IPS-18a (cell line): Measurements from ENCODE around the gene PCCA.
"Not testable (repeated sequence)": the region's sequence is repeated elsewhere in the genome, so short reads cannot be mapped to it uniquely, and the experiment has no call there.

Experiments
- H3K27ac ChIP-seq: one replicate; pipeline ENCODE4 v1.5.1; 2013; ENCODE audit warnings: low read length
- H3K27me3 ChIP-seq: one replicate; pipeline ENCODE4 v1.6.1; 2013; ENCODE audit warnings: mild to moderate bottlenecking, low read length; ENCODE audit not compliant: control insufficient read depth, insufficient read depth
- H3K36me3 ChIP-seq: one replicate; pipeline ENCODE4 v1.6.1; 2013; ENCODE audit warnings: low read depth, low read length; ENCODE audit not compliant: control insufficient read depth
- H3K4me1 ChIP-seq: one replicate; pipeline ENCODE4 v1.6.1; 2013; ENCODE audit warnings: low read depth, low read length; ENCODE audit not compliant: control insufficient read depth
- H3K4me3 ChIP-seq: one replicate; pipeline ENCODE4 v1.5.1; 2013; ENCODE audit warnings: low read length
- H3K9ac ChIP-seq: one replicate; pipeline ENCODE4 v1.6.1; 2013; ENCODE audit warnings: mild to moderate bottlenecking, low read length, moderate library complexity
- H3K9me3 ChIP-seq: one replicate; pipeline ENCODE4 v1.6.1; 2013; ENCODE audit warnings: low read depth, low read length; ENCODE audit not compliant: control insufficient read depth

Gene PCCA

DNA sequence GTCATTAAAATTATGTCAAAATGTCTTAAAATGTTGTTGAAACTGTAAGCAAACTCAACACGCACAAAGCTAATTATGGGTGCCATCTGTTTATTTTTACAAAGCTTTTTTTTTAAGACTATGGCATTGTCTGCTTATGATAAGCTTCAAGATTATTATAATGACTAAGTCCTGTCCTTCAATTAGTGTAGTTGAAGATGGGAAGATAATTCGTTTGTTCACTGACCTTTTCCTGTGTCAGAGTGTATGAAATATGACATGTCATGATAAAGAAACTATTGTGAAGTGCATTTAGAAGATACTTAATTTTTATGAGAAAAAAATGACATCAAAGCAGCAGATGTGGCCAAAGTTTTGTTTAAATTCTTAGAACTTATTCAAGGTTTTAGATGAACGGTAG lies 211.3 kb downstream of the PCCA start:
- Histone ChIP-seq H3K27me3 (no peaks in the 10 kb centered on the region), H3K4me3 (no peak overlapping the region), H3K36me3 (no peaks in the 10 kb centered on the region), H3K9me3 (no peaks in the 10 kb centered on the region), H3K4me1 (peaks cover 10% of the 10 kb centered on the region), H3K9ac (no peak overlapping the region), H3K27ac (no peak overlapping the region)

DNA sequence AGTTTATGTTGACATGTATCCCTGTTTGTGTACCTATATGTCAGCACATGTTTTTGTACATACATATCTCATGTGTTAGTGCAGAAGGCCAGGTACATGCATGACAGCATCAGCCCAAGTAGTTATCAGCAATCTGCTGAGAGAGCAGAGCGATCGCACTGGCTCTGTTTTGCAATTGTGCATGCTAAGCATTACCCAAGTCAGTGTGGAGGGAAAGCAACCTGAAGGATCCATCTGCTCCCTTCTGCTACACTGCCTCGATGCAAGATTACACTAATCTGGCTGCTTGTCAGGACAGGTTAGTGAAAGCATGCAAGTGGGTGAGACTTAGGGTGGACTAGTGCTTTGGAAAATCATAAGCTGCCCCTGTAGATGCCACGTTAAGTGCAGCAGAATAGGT lies 211.8 kb downstream of the PCCA start:
- Histone ChIP-seq H3K9ac (no peak overlapping the region), H3K27ac (no peak overlapping the region), H3K27me3 (no peaks in the 10 kb centered on the region), H3K4me3 (no peak overlapping the region), H3K9me3 (no peaks in the 10 kb centered on the region), H3K36me3 (no peaks in the 10 kb centered on the region), H3K4me1 (peaks cover 14% of the 10 kb centered on the region)

GRCh38 chr13:100301418-100301817 lies 212.5 kb downstream of the PCCA start:
- no peak overlapping the region for H3K9ac ChIP-seq

GRCh38 chr13:100302391-100302790 lies 213.5 kb downstream of the PCCA start:
- Histone ChIP-seq H3K36me3 (no peaks in the 10 kb centered on the region), H3K4me1 (peaks cover 24% of the 10 kb centered on the region)

More at GRCh38 chr13:100301418-100301817, 212.5 kb downstream of the PCCA start:
- Histone ChIP-seq H3K9me3 (no peaks in the 10 kb centered on the region), H3K27ac (no peak overlapping the region), H3K4me1 (peaks cover 21% of the 10 kb centered on the region), H3K36me3 (no peaks in the 10 kb centered on the region), H3K27me3 (no peaks in the 10 kb centered on the region), H3K4me3 (no peak overlapping the region)

GRCh38 chr13:100304229-100304628 lies 215.3 kb downstream of the PCCA start:
- Histone ChIP-seq H3K27me3 (no peaks in the 10 kb centered on the region), H3K27ac (no peak overlapping the region), H3K36me3 (no peaks in the 10 kb centered on the region), H3K4me1 (peaks cover 16% of the 10 kb centered on the region), H3K9ac (no peak overlapping the region), H3K4me3 (no peak overlapping the region), H3K9me3 (no peaks in the 10 kb centered on the region)

More at GRCh38 chr13:100302391-100302790, 213.5 kb downstream of the PCCA start:
- Histone ChIP-seq H3K9me3 (no peaks in the 10 kb centered on the region), H3K27me3 (no peaks in the 10 kb centered on the region), H3K4me3 (no peak overlapping the region), H3K27ac (no peak overlapping the region), H3K9ac (no peak overlapping the region)

- no peak overlapping the region for H3K9ac ChIP-seq
- H3K27me3 ChIP-seq, result no peaks in the 10 kb centered on the region
- H3K27ac ChIP-seq, result no peak overlapping the region
- peaks cover 16% of the 10 kb centered on the region for H3K4me1 ChIP-seq
- no peaks in the 10 kb centered on the region for H3K9me3 ChIP-seq
- H3K4me3 ChIP-seq, result no peak overlapping the region
- H3K36me3 ChIP-seq, result peaks cover 6% of the 10 kb centered on the region
These were observed 216.5 kb downstream of the PCCA start for GRCh38 chr13:100305398-100305797.

DNA sequence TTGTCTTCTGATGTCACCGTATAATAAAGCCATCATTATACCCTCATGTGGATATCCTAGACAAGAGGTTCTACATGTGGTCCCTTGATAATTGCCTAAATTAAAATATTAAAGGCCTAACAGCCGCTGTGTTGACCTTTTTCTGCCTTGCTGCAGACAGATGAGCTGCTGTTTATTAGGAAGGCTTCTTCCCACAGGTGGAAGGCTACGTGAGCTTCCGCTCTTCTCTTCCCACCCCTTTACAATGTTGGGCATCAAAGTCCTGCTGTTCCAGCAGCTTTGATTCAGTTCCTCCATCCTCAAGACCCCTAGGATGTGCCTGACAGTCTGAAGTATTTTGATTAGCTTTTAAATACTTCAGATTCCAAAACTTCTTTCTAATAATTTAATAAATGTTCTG lies 217.1 kb downstream of the PCCA start:
- no peak overlapping the region for H3K9ac ChIP-seq
- no peak overlapping the region for H3K4me3 ChIP-seq
- H3K36me3 ChIP-seq, result peaks cover 6% of the 10 kb centered on the region
- H3K27ac ChIP-seq, result no peak overlapping the region
- no peaks in the 10 kb centered on the region for H3K27me3 ChIP-seq
- H3K4me1 ChIP-seq, result peaks cover 16% of the 10 kb centered on the region
- H3K9me3 ChIP-seq, result no peaks in the 10 kb centered on the region

GRCh38 chr13:100306434-100306999 lies 217.6 kb downstream of the PCCA start:
- H3K4me1 ChIP-seq, result peaks cover 16% of the 10 kb centered on the region
- H3K27ac ChIP-seq, result no peak overlapping the region
- H3K4me3 ChIP-seq, result no peak overlapping the region
- no peaks in the 10 kb centered on the region for H3K27me3 ChIP-seq
- H3K36me3 ChIP-seq, result peaks cover 6% of the 10 kb centered on the region
- H3K9ac ChIP-seq, result no peak overlapping the region
- no peaks in the 10 kb centered on the region for H3K9me3 ChIP-seq

GRCh38 chr13:100314132-100314910 lies 225.4 kb downstream of the PCCA start:
- H3K4me1 ChIP-seq, result peaks cover 9% of the 10 kb centered on the region
- no peak overlapping the region for H3K4me3 ChIP-seq
- no peaks in the 10 kb centered on the region for H3K27me3 ChIP-seq
- no peaks in the 10 kb centered on the region for H3K9me3 ChIP-seq
- H3K9ac ChIP-seq, result no peak overlapping the region
- H3K36me3 ChIP-seq, result peaks cover 6% of the 10 kb centered on the region
- no peak overlapping the region for H3K27ac ChIP-seq

DNA sequence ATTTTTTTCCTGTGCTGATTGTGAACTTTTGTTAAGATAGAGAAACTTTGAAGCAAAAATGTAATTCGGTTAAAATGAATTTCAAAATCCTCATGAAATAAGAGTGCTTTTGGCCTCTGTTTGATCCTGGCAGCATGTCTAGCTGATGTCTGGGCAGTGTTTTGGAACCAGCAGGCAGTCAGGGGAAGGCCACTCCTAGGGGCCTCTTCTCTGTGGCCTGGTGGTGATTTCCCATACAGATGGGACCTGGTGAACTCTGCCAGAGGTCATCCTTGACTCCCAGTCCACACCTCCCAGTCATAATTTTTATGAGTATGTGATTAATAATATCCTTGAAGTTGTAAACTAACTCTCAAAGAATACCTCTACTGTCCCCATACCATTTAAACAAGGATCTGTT lies 226.6 kb downstream of the PCCA start:
- Histone ChIP-seq H3K36me3 (no peaks in the 10 kb centered on the region), H3K4me1 (peaks cover 9% of the 10 kb centered on the region), H3K9ac (no peak overlapping the region), H3K4me3 (no peak overlapping the region), H3K9me3 (no peaks in the 10 kb centered on the region), H3K27ac (no peak overlapping the region), H3K27me3 (no peaks in the 10 kb centered on the region)

DNA sequence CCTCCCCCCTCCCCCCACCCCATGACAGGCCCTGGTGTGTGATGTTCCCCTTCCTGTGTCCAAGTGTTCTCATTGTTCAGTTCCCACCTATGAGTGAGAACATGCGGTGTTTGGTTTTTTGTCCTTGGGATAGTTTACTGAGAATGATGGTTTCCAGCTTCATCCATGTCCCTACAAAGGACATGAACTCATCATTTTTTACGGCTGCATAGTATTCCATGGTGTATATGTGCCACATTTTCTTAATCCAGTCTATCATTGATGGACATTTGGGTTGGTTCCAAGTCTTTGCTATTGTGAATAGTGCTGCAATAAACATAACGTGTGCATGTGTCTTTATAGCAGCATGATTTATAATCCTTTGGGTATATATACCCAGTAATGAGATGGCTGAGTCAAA lies 229.6 kb downstream of the PCCA start:
- H3K9ac ChIP-seq, H3K27me3 ChIP-seq, H3K27ac ChIP-seq, H3K4me1 ChIP-seq, H3K9me3 ChIP-seq, H3K36me3 ChIP-seq, H3K4me3 ChIP-seq: not testable (repeated sequence)

DNA sequence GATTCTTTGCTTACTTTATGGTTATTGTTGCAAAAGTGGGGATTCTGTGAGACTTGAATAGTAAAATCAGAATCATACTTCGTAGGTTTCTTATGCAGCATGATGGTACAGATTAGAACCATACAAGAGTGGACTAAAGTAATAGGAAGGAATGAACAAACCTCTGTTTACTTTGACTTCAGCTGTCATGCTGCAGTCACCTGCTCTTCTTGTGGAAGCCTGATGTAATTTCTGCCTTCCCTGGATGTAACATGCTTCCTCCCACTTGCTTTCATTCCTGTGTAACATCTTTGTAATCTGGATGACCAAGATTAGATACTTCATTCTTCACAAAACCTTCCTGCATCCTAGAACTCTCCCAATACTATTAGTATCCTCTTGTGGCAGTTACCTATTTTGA lies 235.0 kb downstream of the PCCA start:
- Histone ChIP-seq H3K36me3 (peaks cover 10% of the 10 kb centered on the region), H3K27ac (no peak overlapping the region), H3K27me3 (no peaks in the 10 kb centered on the region), H3K4me3 (no peak overlapping the region), H3K9me3 (no peaks in the 10 kb centered on the region), H3K4me1 (no peaks in the 10 kb centered on the region), H3K9ac (no peak overlapping the region)
